Esophagus muscularis mucosa (tissue), 4 donors: ENCODE results near the gene BET1L.
"Not testable (repeated sequence)": the region's sequence is repeated elsewhere in the genome, so short reads cannot be mapped to it uniquely, and the experiment has no call there.

ENCODE experiments used
- EP300 ChIP-seq: sonication (generic); formaldehyde crosslinking; IDR thresholded peaks from one replicate; pipeline ENCODE4 v1.6.1; 2017; ENCODE audit warnings: antibody characterized with exemption
- POLR2A ChIP-seq: fragments of 450-650 bp; IDR thresholded peaks from one replicate; pipeline ENCODE4 v1.6.1; 2017; ENCODE audit warnings: antibody characterized with exemption, moderate library complexity, mild to moderate bottlenecking, low read depth
- POLR2AphosphoS5 ChIP-seq, 2 donors: sonication (generic); formaldehyde crosslinking; IDR thresholded peaks; one replicate each; pipeline ENCODE4 v1.6.1; 2017; ENCODE audit warnings: antibody characterized with exemption in 2 of 2
- TF ChIP-seq, protein P1 (sequence below), 3 experiments: fragments of 200-600 bp in 2 of 3; fragments of 450-650 bp in 1 of 3; sonication (generic) in 2 of 3; IDR thresholded peaks; one replicate each; pipeline ENCODE4 v1.5.1; 2017 to 2019; ENCODE audit warnings: antibody characterized with exemption in 3 of 3, mild to moderate bottlenecking in 2 of 3, moderate library complexity in 1 of 3

DNA sequence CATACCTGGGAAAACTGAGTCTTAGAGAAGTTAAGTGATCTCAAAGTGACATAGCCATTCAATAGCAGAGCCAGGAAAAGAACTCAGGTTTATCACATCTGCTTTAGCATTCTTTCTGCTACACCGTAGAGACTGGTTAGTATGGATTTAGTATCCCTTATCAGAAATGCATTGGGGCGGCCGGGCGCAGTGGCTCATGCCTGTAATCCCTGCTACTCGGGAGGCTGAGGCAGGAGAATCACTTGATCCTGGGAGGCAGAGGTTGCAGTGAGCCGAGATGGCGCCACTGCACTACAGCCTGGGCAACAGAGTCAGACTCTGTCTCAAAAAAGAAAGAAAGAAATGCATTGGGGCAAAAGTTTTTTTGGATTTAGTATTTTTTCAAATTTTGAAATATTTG lies 31.1 kb upstream of the BET1L start:
- TF ChIP-seq, protein P1, sequence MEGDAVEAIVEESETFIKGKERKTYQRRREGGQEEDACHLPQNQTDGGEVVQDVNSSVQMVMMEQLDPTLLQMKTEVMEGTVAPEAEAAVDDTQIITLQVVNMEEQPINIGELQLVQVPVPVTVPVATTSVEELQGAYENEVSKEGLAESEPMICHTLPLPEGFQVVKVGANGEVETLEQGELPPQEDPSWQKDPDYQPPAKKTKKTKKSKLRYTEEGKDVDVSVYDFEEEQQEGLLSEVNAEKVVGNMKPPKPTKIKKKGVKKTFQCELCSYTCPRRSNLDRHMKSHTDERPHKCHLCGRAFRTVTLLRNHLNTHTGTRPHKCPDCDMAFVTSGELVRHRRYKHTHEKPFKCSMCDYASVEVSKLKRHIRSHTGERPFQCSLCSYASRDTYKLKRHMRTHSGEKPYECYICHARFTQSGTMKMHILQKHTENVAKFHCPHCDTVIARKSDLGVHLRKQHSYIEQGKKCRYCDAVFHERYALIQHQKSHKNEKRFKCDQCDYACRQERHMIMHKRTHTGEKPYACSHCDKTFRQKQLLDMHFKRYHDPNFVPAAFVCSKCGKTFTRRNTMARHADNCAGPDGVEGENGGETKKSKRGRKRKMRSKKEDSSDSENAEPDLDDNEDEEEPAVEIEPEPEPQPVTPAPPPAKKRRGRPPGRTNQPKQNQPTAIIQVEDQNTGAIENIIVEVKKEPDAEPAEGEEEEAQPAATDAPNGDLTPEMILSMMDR (IDR thresholded peaks at IDR 0.05), result not testable (repeated sequence)
- not testable (repeated sequence) for TF ChIP-seq POLR2AphosphoS5 (IDR thresholded peaks at IDR 0.05); EP300; POLR2A
